Glutamatergic neuron (in vitro differentiated cells): Measurements from ENCODE around the gene FAP. TPM values are rescaled to one million over a fixed set of nuclear protein-coding genes. Genes with fewer than 3 reads are reported as not detected.
A peak's percentile ranks its signal among the peaks of the same experiment; 100 is the strongest.

Experiments
- DNase-seq: peaks from one replicate; pipeline ENCODE4 v3.0.0; 2022
- H3K27ac Mint-ChIP-seq: one replicate; pipeline ENCODE4 v1.8.0; 2020; ENCODE audit warnings: mild to moderate bottlenecking, mixed read lengths, inconsistent platforms; ENCODE audit not compliant: unreplicated experiment
- H3K27me3 Mint-ChIP-seq: one replicate; pipeline ENCODE4 v1.8.0; 2020; ENCODE audit warnings: mild to moderate bottlenecking, moderate library complexity, mixed read lengths, inconsistent platforms; ENCODE audit not compliant: unreplicated experiment
- H3K36me3 Mint-ChIP-seq: one replicate; pipeline ENCODE4 v1.8.0; 2020; ENCODE audit warnings: mild to moderate bottlenecking, mixed read lengths, inconsistent platforms; ENCODE audit not compliant: unreplicated experiment
- H3K4me1 Mint-ChIP-seq: one replicate; pipeline ENCODE4 v1.8.0; 2020; ENCODE audit warnings: mild to moderate bottlenecking, low read depth, mixed read lengths, inconsistent platforms; ENCODE audit not compliant: unreplicated experiment
- H3K4me3 Mint-ChIP-seq: one replicate; pipeline ENCODE4 v1.8.0; 2020; ENCODE audit warnings: mild to moderate bottlenecking, mixed read lengths, inconsistent platforms; ENCODE audit not compliant: unreplicated experiment
- H3K9me3 Mint-ChIP-seq: one replicate; pipeline ENCODE4 v1.8.0; 2020; ENCODE audit warnings: mild to moderate bottlenecking, moderate library complexity, mixed read lengths, inconsistent platforms; ENCODE audit not compliant: unreplicated experiment
- total RNA-seq: library from RNA; stranded (reverse); fragmentation: NEBNext Ultra II Directional; extraction: Animal tissue kit (Norgen Biotek cat#: 25700); gene quantifications from one replicate; pipeline ENCODE4 v1.2.1, GENCODE V29; 2021; ENCODE audit not compliant: unreplicated experiment
- TF ChIP-seq, protein P1 (sequence below): fragments of 200-600 bp; sonication (generic); IDR thresholded peaks from one replicate; pipeline ENCODE4 v1.5.0; 2021; ENCODE audit not compliant: partially characterized antibody, unreplicated experiment

FAP gene
- total RNA-seq, 1 donor from 2014 or later = not detected

DNA sequence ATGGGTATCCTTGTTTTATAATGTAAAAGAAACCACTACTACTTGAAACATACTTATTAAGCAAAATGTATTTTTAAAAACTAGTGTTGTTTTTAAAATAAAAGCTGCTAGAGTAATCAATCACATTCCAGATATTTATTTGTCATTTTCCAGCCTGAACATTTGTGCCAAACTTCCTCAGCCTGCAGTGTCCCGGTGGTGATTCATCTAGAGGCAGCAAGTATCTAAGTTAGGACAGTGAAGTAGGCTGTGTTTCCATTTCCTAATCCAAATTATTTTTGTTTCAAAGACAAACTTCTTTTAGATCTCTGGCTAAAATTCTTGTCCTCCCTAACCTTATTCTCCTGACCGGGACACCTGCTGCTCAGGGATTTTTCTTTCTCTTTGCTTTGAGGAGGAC is 78.4 kb downstream of the FAP start:
- no peak overlapping the region for H3K27ac Mint-ChIP-seq
- no peaks in the 10 kb centered on the region for H3K9me3 Mint-ChIP-seq
- H3K36me3 Mint-ChIP-seq = no peaks in the 10 kb centered on the region
- H3K4me3 Mint-ChIP-seq = no peak overlapping the region
- DNase-seq = no peak
- H3K4me1 Mint-ChIP-seq = no peaks in the 10 kb centered on the region
- no peaks in the 10 kb centered on the region for H3K27me3 Mint-ChIP-seq
- TF ChIP-seq, protein P1, sequence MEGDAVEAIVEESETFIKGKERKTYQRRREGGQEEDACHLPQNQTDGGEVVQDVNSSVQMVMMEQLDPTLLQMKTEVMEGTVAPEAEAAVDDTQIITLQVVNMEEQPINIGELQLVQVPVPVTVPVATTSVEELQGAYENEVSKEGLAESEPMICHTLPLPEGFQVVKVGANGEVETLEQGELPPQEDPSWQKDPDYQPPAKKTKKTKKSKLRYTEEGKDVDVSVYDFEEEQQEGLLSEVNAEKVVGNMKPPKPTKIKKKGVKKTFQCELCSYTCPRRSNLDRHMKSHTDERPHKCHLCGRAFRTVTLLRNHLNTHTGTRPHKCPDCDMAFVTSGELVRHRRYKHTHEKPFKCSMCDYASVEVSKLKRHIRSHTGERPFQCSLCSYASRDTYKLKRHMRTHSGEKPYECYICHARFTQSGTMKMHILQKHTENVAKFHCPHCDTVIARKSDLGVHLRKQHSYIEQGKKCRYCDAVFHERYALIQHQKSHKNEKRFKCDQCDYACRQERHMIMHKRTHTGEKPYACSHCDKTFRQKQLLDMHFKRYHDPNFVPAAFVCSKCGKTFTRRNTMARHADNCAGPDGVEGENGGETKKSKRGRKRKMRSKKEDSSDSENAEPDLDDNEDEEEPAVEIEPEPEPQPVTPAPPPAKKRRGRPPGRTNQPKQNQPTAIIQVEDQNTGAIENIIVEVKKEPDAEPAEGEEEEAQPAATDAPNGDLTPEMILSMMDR = no peak

DNA sequence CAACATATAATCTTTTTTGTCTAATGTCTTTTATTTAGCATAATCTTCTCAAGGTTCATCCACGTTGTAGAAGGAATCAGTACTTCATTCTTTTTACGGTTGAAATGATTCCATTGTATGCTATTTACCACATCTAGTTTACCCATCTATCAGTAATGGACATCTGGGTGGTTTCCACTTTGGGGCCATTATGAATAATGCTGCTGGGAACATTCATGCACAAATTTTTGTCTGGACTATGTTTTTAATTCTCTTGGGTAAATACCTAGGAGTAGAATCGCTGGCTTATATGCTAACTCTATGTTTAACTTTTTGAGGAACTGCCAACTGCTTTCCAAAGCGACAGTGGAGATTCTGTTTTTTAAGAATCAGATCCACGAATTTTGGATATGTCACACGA is 83.8 kb downstream of the FAP start:
- Mint-ChIP-seq H3K4me3 (no peak overlapping the region), H3K9me3 (no peaks in the 10 kb centered on the region), H3K27me3 (no peaks in the 10 kb centered on the region), H3K27ac (no peak overlapping the region), H3K4me1 (no peaks in the 10 kb centered on the region), H3K36me3 (no peaks in the 10 kb centered on the region)
- TF ChIP-seq, protein P1 = no peak
- DNase-seq = no peak

DNA sequence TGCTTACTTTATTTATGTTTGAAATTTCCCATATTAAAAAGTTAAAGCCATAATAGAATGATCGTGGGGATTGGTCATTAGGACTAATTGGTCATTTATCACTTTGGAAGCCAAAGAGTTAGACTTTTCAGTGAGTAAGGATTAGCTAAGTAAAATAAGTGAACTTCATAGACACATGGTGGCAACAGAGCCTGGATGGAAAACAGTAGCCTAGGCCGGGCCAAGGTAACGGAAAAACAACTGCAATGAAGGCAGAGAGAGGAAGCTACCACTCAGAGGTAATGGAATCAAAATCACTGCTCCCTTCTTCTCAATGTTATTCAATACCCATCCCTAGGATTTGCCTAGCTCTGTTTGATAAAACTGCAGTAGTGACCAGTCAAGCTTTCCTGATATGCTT is 87.1 kb downstream of the FAP start:
- H3K36me3 Mint-ChIP-seq = no peaks in the 10 kb centered on the region
- no peak for DNase-seq
- H3K27ac Mint-ChIP-seq = no peak overlapping the region
- H3K9me3 Mint-ChIP-seq = no peaks in the 10 kb centered on the region
- no peaks in the 10 kb centered on the region for H3K4me1 Mint-ChIP-seq
- no peak overlapping the region for H3K4me3 Mint-ChIP-seq
- TF ChIP-seq, protein P1 = no peak
- no peaks in the 10 kb centered on the region for H3K27me3 Mint-ChIP-seq

DNA sequence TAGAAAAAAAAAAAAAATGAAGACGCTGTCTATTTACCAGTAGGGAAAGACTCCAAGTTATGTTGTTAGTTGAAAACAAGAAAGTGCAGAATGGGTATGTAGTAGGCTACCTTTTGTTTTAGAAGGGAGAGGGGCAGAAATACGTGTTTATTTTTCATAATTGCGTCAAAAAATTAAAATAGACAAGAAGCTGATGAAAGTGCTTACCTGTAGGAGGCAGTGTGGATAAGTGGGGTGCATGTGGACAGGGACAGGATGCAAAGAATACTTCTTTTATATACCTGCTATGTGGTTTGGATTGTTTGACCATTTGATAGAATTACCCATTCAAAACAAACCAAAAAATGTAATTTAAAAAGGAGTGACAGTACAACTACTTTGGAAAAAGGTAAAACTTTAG is 88.2 kb downstream of the FAP start:
- TF ChIP-seq, protein P1 = no peak
- H3K4me1 Mint-ChIP-seq = no peaks in the 10 kb centered on the region
- no peaks in the 10 kb centered on the region for H3K36me3 Mint-ChIP-seq
- H3K9me3 Mint-ChIP-seq = no peaks in the 10 kb centered on the region
- no peak overlapping the region for H3K27ac Mint-ChIP-seq
- no peaks in the 10 kb centered on the region for H3K27me3 Mint-ChIP-seq
- DNase-seq = no peak
- no peak overlapping the region for H3K4me3 Mint-ChIP-seq

DNA sequence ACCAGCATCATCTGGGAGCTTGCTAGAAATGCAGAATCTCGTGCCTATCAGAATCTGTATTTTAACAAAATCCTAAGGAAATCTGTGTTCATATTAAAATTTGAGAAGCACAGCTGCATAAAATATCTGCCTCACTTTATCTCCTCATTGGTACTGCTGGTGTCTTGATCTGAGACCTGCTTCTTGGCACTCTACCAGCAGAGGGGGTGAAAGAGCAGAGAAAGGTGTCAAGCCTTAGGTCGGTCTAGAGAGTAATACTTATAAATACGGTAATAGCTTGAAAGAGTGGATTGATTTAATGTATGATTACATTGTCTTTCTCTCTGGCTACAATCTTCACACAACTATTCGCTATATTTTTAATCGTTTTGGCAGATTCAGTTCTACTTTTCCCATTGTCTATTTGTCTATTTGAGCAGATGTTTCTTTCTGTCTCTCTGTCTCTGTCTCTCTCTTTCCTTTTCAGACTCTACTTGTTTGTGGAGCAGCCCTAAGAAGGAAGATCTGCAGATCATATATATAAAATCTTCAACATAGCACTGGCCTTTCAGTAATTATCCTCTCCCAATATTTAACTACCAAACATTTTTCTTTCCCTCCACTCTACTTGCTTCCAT is 89.5 kb downstream of the FAP start:
- TF ChIP-seq, protein P1 = peak; percentile 76
- Mint-ChIP-seq H3K27ac (no peak overlapping the region), H3K4me3 (no peak overlapping the region), H3K27me3 (no peaks in the 10 kb centered on the region), H3K9me3 (no peaks in the 10 kb centered on the region), H3K4me1 (peaks cover 2% of the 10 kb centered on the region), H3K36me3 (no peaks in the 10 kb centered on the region)
- peak; percentile 72 for DNase-seq
